ENCODE data around the gene CYP51A1.
"Not testable (repeated sequence)": the region's sequence is repeated elsewhere in the genome, so short reads cannot be mapped to it uniquely, and the experiment has no call there.

Gene CYP51A1

GRCh38 chr7:92121681-92122080, 12.6 kb downstream of the CYP51A1 start:
- DNase-seq, result no peak

DNA sequence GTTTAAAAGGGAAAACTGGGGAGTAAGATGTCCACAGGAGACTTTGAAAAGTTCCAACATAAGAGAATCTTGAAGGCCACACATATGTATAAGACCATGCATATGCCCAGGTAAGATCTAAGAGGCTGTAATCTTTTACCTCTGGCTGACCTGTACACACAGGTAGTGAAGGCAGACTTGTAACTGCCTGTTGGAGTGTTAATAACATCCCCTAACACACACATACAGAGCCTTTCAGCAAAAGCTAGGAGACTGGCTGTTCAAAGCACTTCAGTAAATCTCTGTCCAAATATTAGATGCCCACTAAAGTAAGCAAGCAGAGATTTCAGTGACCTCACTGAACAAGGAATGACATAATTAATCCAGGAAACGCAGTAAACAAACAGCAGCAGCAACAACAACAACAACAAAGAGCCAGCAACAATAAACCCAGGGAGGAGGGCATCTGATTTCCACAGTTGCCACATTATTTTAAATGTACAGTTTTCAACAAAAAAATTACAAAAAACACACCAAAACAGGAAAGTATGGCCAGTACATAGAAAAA, 15.0 kb downstream of the CYP51A1 start:
- DNase-seq, result no peak

DNA sequence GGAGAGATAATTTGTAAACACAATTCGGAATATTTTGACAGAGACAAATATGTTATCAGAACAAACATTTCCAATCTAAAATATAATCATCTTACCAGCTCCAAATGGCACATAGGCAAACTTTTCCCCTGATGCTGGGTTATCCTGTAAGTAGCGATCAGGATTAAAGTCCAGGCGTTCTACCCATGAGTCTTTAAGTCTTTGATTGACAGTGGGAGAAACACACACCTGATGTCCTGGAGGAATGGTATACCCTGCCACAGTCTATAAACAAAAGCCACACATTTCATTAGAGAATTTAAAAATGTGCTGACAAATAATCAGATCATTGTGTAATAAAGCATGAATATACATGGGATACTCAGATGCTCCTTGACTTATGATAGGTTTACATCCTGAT, 17.3 kb downstream of the CYP51A1 start:
- DNase-seq, result no peak

GRCh38 chr7:92115821-92116220, 18.5 kb downstream of the CYP51A1 start:
- DNase-seq, result no peak

- DNase-seq, result no peak
Observed at GRCh38 chr7:92110857-92111256, 23.4 kb downstream of the CYP51A1 start.

DNA sequence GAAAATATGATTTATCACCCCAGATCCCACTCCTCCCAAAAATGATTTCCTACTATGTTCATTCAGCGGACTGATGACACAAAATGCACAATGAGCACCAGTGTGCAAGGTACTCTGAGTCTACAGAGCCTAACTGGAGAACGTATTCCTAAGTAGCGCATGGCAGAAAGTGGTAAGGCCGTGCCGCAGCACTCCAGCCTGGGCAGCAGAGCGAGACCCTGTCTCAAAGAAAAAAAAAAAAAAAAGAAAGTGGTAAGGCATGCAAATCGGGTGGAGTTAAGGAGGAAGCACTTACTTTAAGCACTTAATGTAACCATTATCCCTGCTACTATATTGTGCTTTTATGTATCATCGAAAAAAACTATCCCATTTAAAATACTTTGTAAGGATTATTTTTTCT, 25.5 kb downstream of the CYP51A1 start:
- no peak for DNase-seq

- peak; percentile 73 for DNase-seq
Observed at GRCh38 chr7:92102862-92103261, 31.4 kb downstream of the CYP51A1 start.

GRCh38 chr7:92100534-92100933, 33.7 kb downstream of the CYP51A1 start:
- DNase-seq, result no peak

DNA sequence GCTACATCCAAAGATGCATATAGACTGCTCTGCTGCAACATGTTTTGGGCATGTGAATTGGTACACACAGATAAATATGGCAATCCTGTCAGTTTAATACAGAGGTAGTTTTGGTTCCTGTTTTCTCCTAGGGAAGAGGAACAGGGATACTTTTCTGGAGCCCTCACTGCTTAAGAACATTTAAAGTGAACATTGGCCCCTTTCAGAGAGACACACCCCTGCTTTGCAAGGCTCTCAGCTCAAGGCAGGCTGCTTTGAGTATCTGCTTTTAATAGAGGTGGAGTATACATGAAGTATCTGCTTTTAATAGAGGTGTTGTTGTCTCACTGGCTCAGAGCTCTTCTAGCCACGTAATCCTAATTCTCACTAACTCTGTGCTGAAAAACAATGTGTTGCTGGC, 38.9 kb downstream of the CYP51A1 start:
- no peak for DNase-seq

GRCh38 chr7:92092210-92092609, 42.1 kb downstream of the CYP51A1 start:
- no peak for DNase-seq

- DNase-seq, result no peak
Observed at GRCh38 chr7:92088266-92088665, 46.0 kb downstream of the CYP51A1 start.

DNA sequence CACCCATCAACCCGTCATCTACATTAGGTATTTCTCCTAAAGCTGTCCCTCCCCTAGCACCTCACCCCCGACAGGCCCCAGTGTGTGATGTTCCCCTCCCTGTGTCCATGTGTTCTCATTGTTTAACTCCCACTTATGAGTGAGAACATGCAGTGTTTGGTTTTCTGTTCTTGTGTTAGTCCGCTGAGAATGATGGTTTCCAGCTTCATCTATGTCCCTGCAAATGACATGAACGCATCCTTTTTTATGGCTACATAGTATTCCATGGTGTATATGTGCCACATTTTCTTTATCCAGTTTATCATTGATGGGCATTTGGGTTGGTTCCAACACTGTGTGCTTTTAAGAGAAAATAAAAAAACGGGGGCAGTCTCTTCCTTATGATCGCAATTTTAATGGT, 50.4 kb downstream of the CYP51A1 start:
- not testable (repeated sequence) for DNase-seq

DNA sequence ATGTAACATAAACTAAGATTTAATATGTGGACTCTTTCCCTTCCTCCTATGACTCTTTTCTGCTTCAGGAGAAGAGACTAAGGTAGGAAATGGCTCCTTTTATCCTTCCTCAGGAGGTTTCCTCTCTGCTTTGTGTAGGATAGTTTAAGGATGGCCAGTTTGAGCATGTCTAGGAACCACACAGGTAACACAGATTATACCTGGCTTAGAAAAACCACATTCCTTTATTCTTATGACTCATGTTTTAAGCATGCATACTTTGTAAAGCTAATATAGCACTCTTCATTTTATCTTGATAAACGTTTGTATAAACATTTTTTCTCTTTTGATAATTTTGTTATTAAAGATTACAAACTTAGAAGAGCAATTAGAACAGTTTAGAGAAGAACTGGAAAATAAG, 57.8 kb downstream of the CYP51A1 start:
- DNase-seq, result no peak

GRCh38 chr7:92075455-92076158, 58.7 kb downstream of the CYP51A1 start:
- DNase-seq, result no peak

- DNase-seq, result no peak
Observed at GRCh38 chr7:92072708-92073107, 61.6 kb downstream of the CYP51A1 start.

DNA sequence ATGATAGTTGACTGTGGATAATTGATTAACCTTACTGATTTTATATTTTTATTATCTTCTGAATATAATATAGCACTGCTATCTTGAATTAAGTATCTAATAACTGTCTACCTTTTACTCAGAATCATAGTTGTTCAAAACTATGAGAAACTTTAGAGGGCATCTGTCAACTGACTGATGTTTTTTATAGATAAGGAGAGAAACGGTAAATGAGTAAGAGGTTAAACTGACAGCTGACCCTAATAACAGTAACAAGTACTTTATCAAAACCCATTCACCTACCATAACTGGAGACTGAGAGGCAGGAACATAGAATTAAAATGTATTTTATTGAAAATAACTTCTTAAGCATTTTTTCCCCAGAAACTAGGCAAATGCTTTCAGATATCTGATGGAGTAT, 62.2 kb downstream of the CYP51A1 start:
- DNase-seq, result no peak

DNA sequence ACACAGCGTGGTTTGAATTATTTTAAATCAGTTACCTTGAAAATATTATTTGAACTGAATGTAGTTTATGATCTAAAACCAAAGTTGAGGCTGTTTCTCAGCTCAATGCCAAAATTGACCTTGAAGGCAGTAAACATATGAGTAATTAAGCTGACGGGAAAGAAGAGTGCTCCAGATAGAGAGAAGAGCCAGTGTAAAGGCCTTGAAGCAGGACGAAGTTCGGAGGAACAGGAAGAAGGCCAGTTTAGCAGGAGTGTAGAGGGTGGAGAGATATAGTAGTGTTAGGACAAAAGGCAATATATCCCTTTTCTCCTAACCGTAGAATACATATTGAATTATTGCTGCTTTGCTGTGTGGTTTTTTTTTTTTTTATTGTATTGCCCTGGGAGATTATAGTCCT, 63.2 kb downstream of the CYP51A1 start:
- no peak for DNase-seq

DNA sequence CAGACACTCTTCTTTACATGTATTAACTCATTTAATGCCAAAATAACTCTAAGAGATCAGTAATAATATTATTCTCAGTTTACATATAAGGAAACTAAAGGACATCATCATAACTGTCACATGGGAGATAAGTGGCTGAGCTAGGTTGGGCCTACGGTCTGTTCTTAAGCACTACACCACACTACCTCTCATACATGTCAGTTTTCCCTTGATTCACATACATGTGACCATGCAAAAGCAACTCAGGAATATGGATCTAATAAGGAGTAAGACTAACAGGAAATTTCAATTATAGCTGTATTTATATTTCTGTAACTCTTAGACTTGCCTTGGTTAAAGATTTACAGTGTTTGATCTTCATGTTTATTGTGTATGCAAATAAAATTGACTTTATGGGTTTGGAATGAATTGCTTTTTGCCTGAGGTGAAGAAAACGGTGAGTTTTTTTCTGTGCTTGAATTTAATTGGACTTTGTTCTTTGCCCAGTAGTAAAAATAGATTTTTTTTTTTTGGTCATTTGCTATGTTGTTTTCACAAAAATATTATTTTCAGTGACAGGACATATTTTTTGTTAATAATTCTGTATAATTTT, 69.7 kb downstream of the CYP51A1 start:
- no peak for DNase-seq
